ENCODE data around the gene AK3. TPM values are rescaled to one million over a fixed set of nuclear protein-coding genes. Genes with fewer than 3 reads are reported as not detected.
A peak's percentile ranks its signal among the peaks of the same experiment; 100 is the strongest.

The AK3 gene
- total RNA-seq, 4 donors from 2014 or later: 81.3 to 102 (median 92.9) TPM

DNA sequence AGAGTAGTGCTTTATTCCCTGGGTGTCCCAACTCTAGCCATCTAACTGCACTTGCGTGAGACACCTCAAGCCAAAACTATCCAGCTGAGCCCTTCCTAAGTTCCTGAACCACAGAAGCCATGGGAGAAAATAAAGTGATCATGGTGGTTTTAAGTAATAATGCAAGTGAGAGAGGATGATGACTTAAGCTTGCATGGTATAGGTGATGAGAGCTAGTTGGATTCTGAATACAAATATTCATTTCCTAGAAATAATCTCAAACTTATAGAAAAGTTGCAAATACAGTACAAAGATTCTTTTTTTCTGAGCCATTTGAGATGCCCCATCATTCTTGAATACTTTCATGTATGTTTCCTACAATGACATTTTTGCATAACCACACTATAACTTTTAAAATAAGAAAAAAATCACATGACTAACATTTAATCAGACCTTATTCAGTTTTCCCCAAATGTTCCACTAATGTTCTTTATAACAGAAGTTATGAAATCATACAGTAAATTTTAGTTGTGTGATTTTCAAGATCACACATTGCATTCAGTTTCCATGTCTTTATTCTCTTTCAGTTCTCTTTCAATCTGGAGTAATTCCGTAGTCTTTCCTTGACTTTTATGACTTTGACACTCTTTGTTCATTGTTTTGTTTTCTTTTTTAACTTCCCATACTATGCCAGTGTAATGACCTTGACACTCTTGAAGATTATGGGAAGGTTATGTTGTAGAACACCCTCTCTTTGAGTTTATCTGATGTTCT, 5.5 kb upstream of the AK3 start:
- WGBS, 2 donors: 84 to 91% methylated on average over 2 of the region's 2 CpGs
- no peak overlapping the region for H3K4me3 ChIP-seq (ENCODE audit: low read depth, poor library complexity, severe bottlenecking)
- no peak for TF ChIP-seq POLR2A (IDR thresholded peaks at IDR 0.05)
- TF ChIP-seq, protein P1, sequence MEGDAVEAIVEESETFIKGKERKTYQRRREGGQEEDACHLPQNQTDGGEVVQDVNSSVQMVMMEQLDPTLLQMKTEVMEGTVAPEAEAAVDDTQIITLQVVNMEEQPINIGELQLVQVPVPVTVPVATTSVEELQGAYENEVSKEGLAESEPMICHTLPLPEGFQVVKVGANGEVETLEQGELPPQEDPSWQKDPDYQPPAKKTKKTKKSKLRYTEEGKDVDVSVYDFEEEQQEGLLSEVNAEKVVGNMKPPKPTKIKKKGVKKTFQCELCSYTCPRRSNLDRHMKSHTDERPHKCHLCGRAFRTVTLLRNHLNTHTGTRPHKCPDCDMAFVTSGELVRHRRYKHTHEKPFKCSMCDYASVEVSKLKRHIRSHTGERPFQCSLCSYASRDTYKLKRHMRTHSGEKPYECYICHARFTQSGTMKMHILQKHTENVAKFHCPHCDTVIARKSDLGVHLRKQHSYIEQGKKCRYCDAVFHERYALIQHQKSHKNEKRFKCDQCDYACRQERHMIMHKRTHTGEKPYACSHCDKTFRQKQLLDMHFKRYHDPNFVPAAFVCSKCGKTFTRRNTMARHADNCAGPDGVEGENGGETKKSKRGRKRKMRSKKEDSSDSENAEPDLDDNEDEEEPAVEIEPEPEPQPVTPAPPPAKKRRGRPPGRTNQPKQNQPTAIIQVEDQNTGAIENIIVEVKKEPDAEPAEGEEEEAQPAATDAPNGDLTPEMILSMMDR (IDR thresholded peaks at IDR 0.05): no peak
- intact Hi-C loops (cut with DNase I; ENCODE audit: low total_unique reads): no loop called here
- DNase-seq (ENCODE audit: low spot score in 2 of 2): no peak

DNA sequence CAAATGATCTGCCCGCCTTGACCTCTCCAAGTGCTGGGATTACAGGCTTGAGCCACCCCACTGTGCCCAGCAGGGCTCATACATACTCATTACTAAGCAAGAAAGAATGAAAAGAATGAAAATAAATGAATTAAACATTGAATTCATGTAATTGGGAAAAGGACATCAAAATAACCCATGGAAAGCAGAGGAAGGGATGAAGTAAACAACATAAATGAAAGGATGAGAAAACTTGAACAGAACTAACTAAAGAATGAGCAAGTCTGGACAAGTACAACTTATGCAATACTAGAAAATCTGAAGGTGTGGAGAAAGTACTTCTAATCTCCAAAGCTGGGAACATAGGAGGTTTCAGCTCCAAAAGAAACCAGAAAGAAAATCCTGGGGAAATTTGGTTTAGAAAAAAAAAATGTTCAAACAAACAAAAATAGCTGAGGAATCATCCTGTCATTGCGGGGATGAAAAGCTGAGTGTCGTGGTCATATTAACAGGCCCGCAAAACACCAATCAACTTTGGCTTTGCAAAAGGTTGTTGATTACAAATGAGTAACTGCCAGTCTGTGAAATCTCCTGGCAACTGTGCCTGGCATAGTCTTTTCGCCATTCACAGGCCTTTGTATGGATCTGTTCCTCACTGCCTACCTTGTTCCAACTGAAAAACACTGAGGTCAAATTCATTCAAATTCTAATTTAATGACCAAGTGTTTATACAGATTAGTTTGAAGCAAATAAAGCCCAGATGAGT, 2.3 kb upstream of the AK3 start:
- intact Hi-C loops (cut with DNase I; ENCODE audit: low total_unique reads): no loop called here
- TF ChIP-seq POLR2A (IDR thresholded peaks at IDR 0.05): no peak
- TF ChIP-seq, protein P1 (IDR thresholded peaks at IDR 0.05): no peak
- WGBS, 2 donors: 50 to 59% methylated on average over 5 of the region's 5 CpGs
- no peak for DNase-seq (ENCODE audit: low spot score in 2 of 2)
- H3K4me3 ChIP-seq (ENCODE audit: low read depth, poor library complexity, severe bottlenecking): no peak overlapping the region

DNA sequence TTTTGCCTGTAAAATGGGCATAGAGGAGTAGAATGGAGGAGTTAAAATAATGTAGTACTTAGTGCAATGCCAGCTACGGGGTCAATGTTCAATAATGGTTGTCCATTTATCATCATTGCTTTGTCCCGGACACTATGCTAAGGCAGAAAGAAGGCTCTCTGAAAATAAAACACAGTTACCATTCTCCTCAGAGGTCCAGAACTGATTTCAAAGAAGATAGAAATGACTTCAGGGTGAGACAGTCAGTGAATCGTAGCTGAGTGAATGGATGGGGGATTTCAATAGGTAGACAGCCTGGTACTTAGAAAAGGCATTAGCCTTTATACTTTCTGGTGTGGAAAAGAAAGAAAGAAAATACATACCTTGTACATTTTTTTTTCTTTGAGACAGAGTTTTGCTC, 1.2 kb upstream of the AK3 start:
- no peak for DNase-seq (ENCODE audit: low spot score in 2 of 2)
- TF ChIP-seq POLR2A (IDR thresholded peaks at IDR 0.05): no peak
- TF ChIP-seq, protein P1 (IDR thresholded peaks at IDR 0.05): no peak
- no peak overlapping the region for H3K4me3 ChIP-seq (ENCODE audit: low read depth, poor library complexity, severe bottlenecking)
- 30 to 54% methylated on average over 3 of the region's 3 CpGs for WGBS, 2 donors
- intact Hi-C loops (cut with DNase I; ENCODE audit: low total_unique reads): no loop called here

DNA sequence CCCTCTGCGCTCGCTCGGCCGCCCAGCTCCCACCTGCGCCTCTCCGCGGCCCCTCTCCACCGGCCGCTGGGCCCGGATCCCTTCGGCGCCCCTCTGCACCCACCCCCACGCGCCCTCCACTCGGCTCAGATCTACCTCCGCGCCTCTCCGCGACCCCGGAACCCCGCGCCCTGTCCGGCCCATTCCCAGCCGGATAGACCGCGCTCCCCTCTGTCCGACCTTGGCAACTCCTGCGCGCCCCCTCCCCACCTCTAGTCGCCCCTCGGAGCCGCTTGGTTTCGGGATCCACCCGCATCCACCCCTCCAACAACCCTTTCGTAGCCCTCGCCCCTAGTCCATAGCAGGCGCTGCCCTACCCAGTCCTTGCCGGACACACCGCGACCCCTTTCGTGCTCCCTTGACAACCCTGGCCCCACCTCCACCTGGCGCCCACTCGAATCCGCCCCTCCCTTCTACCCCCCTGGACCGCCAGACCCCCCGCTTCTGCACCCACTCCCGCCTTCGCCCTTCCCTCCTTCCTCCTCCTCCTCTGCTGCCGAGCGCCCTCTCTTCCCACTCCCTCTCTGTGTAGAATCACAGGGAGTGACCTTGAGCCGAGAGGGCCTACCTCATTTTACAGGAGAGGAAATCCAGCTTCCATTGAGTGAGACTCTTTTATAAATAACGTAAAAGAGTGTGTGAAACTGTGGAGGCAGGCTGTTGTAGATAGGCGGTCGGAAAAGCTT, 525 bp upstream of the AK3 start:
- no peak for TF ChIP-seq POLR2A (IDR thresholded peaks at IDR 0.05)
- TF ChIP-seq, protein P1 (IDR thresholded peaks at IDR 0.05): no peak
- peak; percentile 31 to 88 for DNase-seq (ENCODE audit: low spot score in 2 of 2)
- WGBS, 2 donors: 2 to 3% methylated on average over 38 to 39 of the region's 54 CpGs
- H3K4me3 ChIP-seq (ENCODE audit: low read depth, poor library complexity, severe bottlenecking): peak overlapping the region; percentile 58
- intact Hi-C loops (cut with DNase I; ENCODE audit: low total_unique reads): no loop called here

DNA sequence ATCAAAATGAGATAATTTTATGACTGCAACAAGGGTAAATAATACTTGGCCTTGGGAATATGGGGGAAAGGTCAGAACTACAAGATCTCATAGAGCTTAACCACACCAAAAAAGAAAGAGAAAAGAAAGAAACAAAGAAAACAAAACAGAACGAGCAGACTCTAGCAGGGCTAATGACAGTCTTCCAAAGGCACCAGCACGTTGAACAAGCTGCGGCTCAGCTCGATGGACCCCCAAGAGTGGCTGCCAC, 689 bp downstream of the AK3 start:
- H3K4me3 ChIP-seq (ENCODE audit: low read depth, poor library complexity, severe bottlenecking): peak overlapping the region; percentile 58
- WGBS, 2 donors: 0% methylated on average over 4 of the region's 4 CpGs
- intact Hi-C loops (cut with DNase I; ENCODE audit: low total_unique reads): no loop called here
- no peak for DNase-seq (ENCODE audit: low spot score in 2 of 2)
- TF ChIP-seq, protein P1 (IDR thresholded peaks at IDR 0.05): no peak
- no peak for TF ChIP-seq POLR2A (IDR thresholded peaks at IDR 0.05)
